Breast epithelium (tissue), 4 donors: ENCODE results near the gene CHERP. TPM values are rescaled to one million over a fixed set of nuclear protein-coding genes. Genes with fewer than 3 reads are reported as not detected.
"Not testable (repeated sequence)": the region's sequence is repeated elsewhere in the genome, so short reads cannot be mapped to it uniquely, and the experiment has no call there.

Experiments used
- DNase-seq, 2 donors: peaks; one replicate each; pipeline ENCODE4 v3.0.0-alpha.2; 2019; ENCODE audit warnings: low spot score in 2 of 2
- H3K27ac ChIP-seq, 2 donors: fragments of 200-600 bp; sonication (generic) in 1 of 2; one replicate each; pipeline ENCODE4 v1.5.1; 2016 to 2019; ENCODE audit warnings: mild to moderate bottlenecking in 1 of 2
- H3K27me3 ChIP-seq, 2 donors: fragments of 200-600 bp; sonication (generic) in 1 of 2; one replicate each; pipeline versions ENCODE4 v1.5.1 to v1.6.0; 2017 to 2019; ENCODE audit warnings: control low read depth in 1 of 2, mild to moderate bottlenecking in 1 of 2
- H3K36me3 ChIP-seq: fragments of 200-600 bp; one replicate; pipeline ENCODE4 v1.5.1; 2019
- H3K4me1 ChIP-seq, 2 donors: fragments of 200-600 bp; sonication (generic); one replicate each; pipeline ENCODE4 v1.5.1; 2016 to 2019; ENCODE audit warnings: control low read depth in 1 of 2
- H3K4me3 ChIP-seq, 3 donors: fragments of 200-600 bp; sonication (generic); 1 replicate in 2 of 3; 2 replicates in 1 of 3; pipeline ENCODE4 v1.5.1; 2016 to 2019; ENCODE audit warnings: mild to moderate bottlenecking in 3 of 3, moderate library complexity in 2 of 3
- H3K9me3 ChIP-seq, 2 donors: fragments of 200-600 bp; sonication (generic) in 1 of 2; one replicate each; pipeline ENCODE4 v1.5.1; 2016 to 2019; ENCODE audit warnings: control low read depth in 1 of 2
- POLR2A ChIP-seq: fragments of 450-650 bp; IDR thresholded peaks from one replicate; pipeline ENCODE4 v1.6.1; 2016; ENCODE audit warnings: antibody characterized with exemption, mild to moderate bottlenecking, moderate library complexity
- POLR2AphosphoS5 ChIP-seq, 3 donors: sonication (generic); formaldehyde crosslinking; IDR thresholded peaks; one replicate each; pipeline ENCODE4 v1.6.1; 2017; ENCODE audit warnings: antibody characterized with exemption in 3 of 3
- intact Hi-C: fragments of 100-400 bp; cut with DNase I; formaldehyde crosslinking; loops from one replicate; pipeline ENCODE4 v1.15.1; 2023; ENCODE audit warnings: low total_unique reads
- total RNA-seq, 3 donors: library from RNA; depleted of rRNA; stranded (reverse); fragments of >200 nt; gene quantifications; one replicate each; pipeline ENCODE4 v1.1.0, GENCODE V29; 2016
- TF ChIP-seq, protein P1 (sequence below), 3 donors: fragments of 450-650 bp; IDR thresholded peaks; one replicate each; pipeline ENCODE4 v1.5.1; 2016 to 2017; ENCODE audit warnings: antibody characterized with exemption in 3 of 3, mild to moderate bottlenecking in 3 of 3, moderate library complexity in 3 of 3

CHERP gene
- total RNA-seq, 3 donors from 2014 or later: 6.7 to 9.2 (median 8.0) TPM

DNA sequence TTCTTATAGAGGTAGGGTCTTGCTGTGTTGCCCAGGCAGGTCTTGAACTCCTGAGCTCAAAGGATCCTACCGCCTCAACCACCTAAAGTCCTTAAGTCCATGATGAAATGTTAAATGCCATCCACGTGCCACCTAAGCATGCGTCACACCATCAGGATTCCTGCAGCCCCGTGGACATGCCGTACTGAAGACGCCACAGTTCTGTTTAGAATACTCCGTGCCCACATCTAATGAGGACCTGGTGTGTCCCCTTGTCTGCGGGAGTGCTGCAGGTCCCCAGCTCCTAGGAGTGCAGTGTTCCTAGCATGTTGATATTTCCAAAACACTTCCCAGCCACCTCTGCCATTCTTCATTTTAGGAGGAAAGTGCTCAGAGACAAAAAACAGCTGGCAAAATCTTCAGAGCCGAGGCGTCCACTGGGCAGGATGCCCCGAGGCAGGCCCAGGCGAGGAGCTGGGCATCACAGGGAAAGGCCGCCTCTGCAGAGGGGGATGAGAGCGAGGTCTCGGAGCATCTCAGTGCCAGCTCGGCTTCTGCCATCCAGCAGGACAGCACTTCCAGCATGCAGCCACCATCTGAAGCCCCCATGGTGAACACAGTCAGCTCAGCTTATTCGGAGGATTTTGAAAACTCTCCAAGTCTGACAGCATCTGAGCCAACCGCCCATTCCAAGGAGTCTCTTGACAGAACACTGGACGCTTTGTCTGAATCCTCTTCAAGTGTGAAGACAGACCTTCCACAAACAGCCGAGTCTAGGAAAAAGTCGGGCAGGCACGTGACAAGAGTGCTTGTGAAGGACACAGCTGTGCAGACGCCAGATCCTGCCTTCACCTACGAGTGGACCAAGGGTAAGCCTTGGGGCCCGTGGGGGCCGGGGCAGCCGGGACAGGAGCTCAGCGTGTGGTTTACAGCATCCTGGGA lies 32.8 kb downstream of the CHERP start:
- H3K27me3 ChIP-seq: no peaks in the 10 kb centered on the region
- DNase-seq: peak in 1 of 2 donors; percentile 90
- no peaks in the 10 kb centered on the region for H3K4me1 ChIP-seq
- no peaks in the 10 kb centered on the region for H3K9me3 ChIP-seq
- peak overlapping the region; percentile 80 to 89 for H3K27ac ChIP-seq
- H3K36me3 ChIP-seq: no peaks in the 10 kb centered on the region
- intact Hi-C loops: loop anchor here (5.0 kb wide), 1 partner anchor 343 kb away; no protein-coding TSS in a partner anchor
- H3K4me3 ChIP-seq: peak overlapping the region in 2 of 3 donors; percentile 29 to 53
- TF ChIP-seq POLR2AphosphoS5 (IDR thresholded peaks at IDR 0.05) (peak in 1 of 3 donors; percentile 56), POLR2A (no peak)
- TF ChIP-seq, protein P1, sequence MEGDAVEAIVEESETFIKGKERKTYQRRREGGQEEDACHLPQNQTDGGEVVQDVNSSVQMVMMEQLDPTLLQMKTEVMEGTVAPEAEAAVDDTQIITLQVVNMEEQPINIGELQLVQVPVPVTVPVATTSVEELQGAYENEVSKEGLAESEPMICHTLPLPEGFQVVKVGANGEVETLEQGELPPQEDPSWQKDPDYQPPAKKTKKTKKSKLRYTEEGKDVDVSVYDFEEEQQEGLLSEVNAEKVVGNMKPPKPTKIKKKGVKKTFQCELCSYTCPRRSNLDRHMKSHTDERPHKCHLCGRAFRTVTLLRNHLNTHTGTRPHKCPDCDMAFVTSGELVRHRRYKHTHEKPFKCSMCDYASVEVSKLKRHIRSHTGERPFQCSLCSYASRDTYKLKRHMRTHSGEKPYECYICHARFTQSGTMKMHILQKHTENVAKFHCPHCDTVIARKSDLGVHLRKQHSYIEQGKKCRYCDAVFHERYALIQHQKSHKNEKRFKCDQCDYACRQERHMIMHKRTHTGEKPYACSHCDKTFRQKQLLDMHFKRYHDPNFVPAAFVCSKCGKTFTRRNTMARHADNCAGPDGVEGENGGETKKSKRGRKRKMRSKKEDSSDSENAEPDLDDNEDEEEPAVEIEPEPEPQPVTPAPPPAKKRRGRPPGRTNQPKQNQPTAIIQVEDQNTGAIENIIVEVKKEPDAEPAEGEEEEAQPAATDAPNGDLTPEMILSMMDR (IDR thresholded peaks at IDR 0.05): no peak

DNA sequence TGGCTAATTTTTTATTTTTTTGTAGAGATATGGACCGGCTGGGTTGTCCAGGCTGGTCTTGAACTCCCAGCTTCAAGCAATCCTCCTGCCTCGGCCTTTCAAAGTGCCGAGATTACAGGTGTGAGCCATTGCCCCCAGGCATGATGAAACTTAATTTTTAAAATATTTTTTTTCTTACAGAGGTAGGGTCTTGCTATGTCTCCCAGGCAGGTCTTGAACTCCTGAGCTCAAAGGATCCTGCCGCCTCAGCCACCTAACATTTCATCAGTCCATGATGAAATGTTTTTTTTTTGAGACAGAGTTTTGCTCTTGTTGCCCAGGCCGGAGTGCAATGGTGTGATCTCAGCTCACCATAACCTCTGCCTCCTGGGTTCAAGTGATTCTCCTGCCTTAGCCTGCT lies 33.7 kb downstream of the CHERP start:
- Histone ChIP-seq H3K36me3 (no peaks in the 10 kb centered on the region), H3K4me1 (no peaks in the 10 kb centered on the region)
- DNase-seq: no peak

DNA sequence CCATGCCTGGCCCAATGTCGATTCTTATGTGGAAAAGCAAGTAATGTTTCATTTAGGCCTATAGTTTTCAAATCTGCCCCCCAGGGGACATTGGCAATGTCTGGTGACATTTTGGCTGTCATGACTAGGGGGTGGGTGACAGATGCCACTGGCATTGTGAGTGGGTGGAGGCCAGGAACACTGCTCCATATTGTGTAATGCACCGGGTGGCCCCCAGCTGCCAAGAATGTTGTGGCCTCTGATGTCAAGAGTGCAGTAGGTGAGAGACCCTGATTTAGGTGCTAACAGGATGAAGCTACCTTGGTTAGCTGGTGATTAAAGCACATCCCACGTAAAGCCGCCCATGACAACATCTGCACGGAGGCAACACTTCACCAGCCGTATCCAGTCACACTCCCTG lies 35.3 kb downstream of the CHERP start:
- Histone ChIP-seq H3K4me3 (no peak overlapping the region), H3K27me3 (no peaks in the 10 kb centered on the region), H3K27ac (peak overlapping the region in 1 of 2 donors; percentile 59), H3K36me3 (no peaks in the 10 kb centered on the region), H3K9me3 (no peaks in the 10 kb centered on the region), H3K4me1 (no peaks in the 10 kb centered on the region)
- peak in 1 of 2 donors; percentile 81 for DNase-seq
- TF ChIP-seq, protein P1 (IDR thresholded peaks at IDR 0.05): no peak
- TF ChIP-seq POLR2AphosphoS5 (IDR thresholded peaks at IDR 0.05) (peak in 1 of 3 donors; percentile 42), POLR2A (no peak)
- intact Hi-C loops: loop anchor here (5.0 kb wide), 1 partner anchor 345 kb away; no protein-coding TSS in a partner anchor

More for the DNA sequence above, 33.7 kb downstream of the CHERP start:
- no peak overlapping the region for H3K4me3 ChIP-seq
- H3K27ac ChIP-seq: peak overlapping the region; percentile 80 to 89
- H3K9me3 ChIP-seq: no peaks in the 10 kb centered on the region
- TF ChIP-seq, protein P1 (IDR thresholded peaks at IDR 0.05): no peak
- TF ChIP-seq POLR2AphosphoS5 (IDR thresholded peaks at IDR 0.05) (no peak), POLR2A (no peak)
- intact Hi-C loops: loop anchor here (5.0 kb wide), 1 partner anchor 344 kb away; no protein-coding TSS in a partner anchor
- no peaks in the 10 kb centered on the region for H3K27me3 ChIP-seq

DNA sequence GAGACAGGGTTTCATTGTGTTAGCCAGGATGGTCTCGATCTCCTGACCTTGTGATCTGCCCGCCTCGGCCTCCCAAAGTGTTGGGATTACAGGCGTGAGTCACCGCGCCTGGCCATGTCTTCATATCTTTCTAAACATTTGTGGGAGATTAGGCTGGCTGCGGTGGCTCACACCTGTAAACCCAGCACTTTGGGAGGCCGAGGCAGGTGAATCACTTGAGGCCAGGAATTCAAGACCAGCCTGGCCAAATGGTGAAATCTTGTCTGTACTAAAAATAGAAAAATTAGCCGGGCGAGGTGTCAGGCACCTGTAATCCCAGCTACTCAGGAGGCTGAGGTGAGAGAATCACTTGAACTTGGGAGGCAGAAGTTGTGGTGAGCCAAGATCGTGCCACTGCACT lies 36.1 kb downstream of the CHERP start:
- H3K27me3 ChIP-seq, H3K4me1 ChIP-seq, H3K9me3 ChIP-seq, H3K4me3 ChIP-seq, H3K27ac ChIP-seq, H3K36me3 ChIP-seq, DNase-seq: not testable (repeated sequence)
- intact Hi-C loops: loop anchor here (5.0 kb wide), 1 partner anchor 346 kb away; no protein-coding TSS in a partner anchor

DNA sequence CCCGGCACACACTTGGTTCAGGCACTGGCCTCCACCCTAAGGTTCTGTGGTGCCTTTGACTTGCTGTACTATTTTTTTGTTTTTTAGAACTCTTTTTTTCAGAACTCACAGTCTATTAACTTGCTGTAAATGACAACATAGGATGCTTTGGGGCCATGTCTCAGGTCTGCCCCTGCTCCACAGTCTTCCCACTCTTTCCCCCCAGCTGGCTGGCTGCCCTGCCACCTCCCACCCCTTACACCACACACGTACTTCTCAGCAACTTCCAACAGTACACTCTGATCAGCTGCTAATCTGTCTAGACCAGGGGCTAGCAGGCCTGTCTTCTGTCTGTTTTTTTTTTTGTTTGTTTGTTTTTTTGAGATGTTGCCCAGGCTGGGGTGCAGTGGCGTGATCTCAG lies 38.0 kb downstream of the CHERP start:
- H3K4me1 ChIP-seq: no peaks in the 10 kb centered on the region
- H3K27ac ChIP-seq: no peak overlapping the region
- TF ChIP-seq POLR2AphosphoS5 (IDR thresholded peaks at IDR 0.05) (no peak), POLR2A (no peak)
- TF ChIP-seq, protein P1 (IDR thresholded peaks at IDR 0.05): no peak
- no peaks in the 10 kb centered on the region for H3K27me3 ChIP-seq
- no peaks in the 10 kb centered on the region for H3K9me3 ChIP-seq
- DNase-seq: no peak
- no peak overlapping the region for H3K4me3 ChIP-seq
- intact Hi-C loops: no loop called here
- no peaks in the 10 kb centered on the region for H3K36me3 ChIP-seq
